Right atrium auricular region (tissue), 2 donors: Measurements from ENCODE around the gene GPR142. TPM values are rescaled to one million over a fixed set of nuclear protein-coding genes. Genes with fewer than 3 reads are reported as not detected.

Experiments
- DNase-seq: peaks from one replicate; pipeline ENCODE4 v3.0.0-alpha.2; 2019; ENCODE audit warnings: low spot score
- H3K27ac ChIP-seq, 2 donors: fragments of 200-600 bp; sonication (generic); 1 replicate in 1 of 2; 2 replicates in 1 of 2; pipeline ENCODE4 v1.5.1; 2016 to 2019
- H3K27me3 ChIP-seq, 2 donors: fragments of 200-600 bp; sonication (generic); one replicate each; pipeline versions ENCODE4 v1.5.1 to v1.6.0; 2017 to 2019
- H3K36me3 ChIP-seq: fragments of 200-600 bp; sonication (generic); one replicate; pipeline ENCODE4 v1.5.1; 2016
- H3K4me1 ChIP-seq, 2 donors: fragments of 200-600 bp; sonication (generic); one replicate each; pipeline versions ENCODE4 v1.5.1 to v1.6.0; 2017 to 2019
- H3K4me3 ChIP-seq, 2 donors: fragments of 200-600 bp; sonication (generic); 1 replicate in 1 of 2; 2 replicates in 1 of 2; pipeline ENCODE4 v1.5.1; 2017 to 2019; ENCODE audit warnings: mild to moderate bottlenecking in 1 of 2, moderate library complexity in 1 of 2
- H3K9me3 ChIP-seq, 2 donors: fragments of 200-600 bp; sonication (generic); one replicate each; pipeline ENCODE4 v1.5.1; 2019
- total RNA-seq, 2 donors: library from RNA; depleted of rRNA; stranded (reverse); fragments of >200 nt; gene quantifications; one replicate each; pipeline ENCODE4 v1.1.0, GENCODE V29; 2016
- TF ChIP-seq, protein P1 (sequence below), 2 donors: fragments of 200-600 bp; sonication (generic); IDR thresholded peaks; one replicate each; pipeline ENCODE4 v1.5.1; 2019; ENCODE audit warnings: antibody characterized with exemption in 2 of 2

Gene GPR142
- total RNA-seq, 2 donors from 2014 or later: not detected

DNA sequence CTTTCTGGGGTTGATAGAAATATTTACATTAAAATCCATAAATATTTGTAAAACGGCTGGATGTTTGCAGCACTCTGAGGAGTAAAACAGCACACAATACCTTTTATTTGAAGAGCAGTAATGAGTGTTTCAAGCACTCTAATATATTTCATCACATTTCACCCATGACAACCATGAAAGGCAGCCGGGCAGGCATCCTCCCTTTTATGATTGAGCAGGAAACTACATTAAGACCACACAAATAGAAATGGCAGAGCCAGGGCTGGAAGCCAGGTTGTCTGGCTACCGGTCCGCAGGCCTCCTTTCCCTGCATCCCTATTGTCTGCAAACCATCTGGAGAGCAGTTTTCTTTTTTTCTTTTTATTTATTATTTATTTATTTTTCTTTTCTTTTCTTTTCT is 41.5 kb downstream of the GPR142 start:
- no peaks in the 10 kb centered on the region for H3K4me1 ChIP-seq
- no peaks in the 10 kb centered on the region for H3K9me3 ChIP-seq
- no peak for DNase-seq
- no peak overlapping the region for H3K4me3 ChIP-seq
- no peak overlapping the region for H3K27ac ChIP-seq
- TF ChIP-seq, protein P1, sequence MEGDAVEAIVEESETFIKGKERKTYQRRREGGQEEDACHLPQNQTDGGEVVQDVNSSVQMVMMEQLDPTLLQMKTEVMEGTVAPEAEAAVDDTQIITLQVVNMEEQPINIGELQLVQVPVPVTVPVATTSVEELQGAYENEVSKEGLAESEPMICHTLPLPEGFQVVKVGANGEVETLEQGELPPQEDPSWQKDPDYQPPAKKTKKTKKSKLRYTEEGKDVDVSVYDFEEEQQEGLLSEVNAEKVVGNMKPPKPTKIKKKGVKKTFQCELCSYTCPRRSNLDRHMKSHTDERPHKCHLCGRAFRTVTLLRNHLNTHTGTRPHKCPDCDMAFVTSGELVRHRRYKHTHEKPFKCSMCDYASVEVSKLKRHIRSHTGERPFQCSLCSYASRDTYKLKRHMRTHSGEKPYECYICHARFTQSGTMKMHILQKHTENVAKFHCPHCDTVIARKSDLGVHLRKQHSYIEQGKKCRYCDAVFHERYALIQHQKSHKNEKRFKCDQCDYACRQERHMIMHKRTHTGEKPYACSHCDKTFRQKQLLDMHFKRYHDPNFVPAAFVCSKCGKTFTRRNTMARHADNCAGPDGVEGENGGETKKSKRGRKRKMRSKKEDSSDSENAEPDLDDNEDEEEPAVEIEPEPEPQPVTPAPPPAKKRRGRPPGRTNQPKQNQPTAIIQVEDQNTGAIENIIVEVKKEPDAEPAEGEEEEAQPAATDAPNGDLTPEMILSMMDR (IDR thresholded peaks at IDR 0.05): no peak
- no peaks in the 10 kb centered on the region for H3K27me3 ChIP-seq
- H3K36me3 ChIP-seq: no peaks in the 10 kb centered on the region

DNA sequence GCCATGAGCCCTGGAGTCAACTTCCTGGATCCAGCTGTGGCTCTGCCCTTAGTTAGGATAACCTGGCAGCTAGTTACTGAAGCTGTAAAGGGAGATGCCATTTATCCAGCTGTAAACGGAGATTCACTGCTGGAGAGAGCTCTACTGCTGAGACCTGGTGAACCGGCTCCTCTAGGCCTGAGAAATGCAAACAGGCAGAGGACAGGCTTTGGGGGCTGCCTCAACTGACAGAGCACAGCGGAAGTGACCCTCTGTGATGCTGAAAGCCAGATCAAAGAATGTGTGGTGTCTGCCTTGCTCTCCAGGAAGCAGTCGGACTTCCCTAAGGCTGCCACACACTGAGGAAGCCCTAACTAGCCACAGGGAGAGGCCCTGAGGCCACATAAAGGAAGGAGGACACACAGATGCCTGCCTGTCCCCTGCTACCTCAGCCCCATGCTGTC is 42.7 kb downstream of the GPR142 start:
- TF ChIP-seq, protein P1 (IDR thresholded peaks at IDR 0.05): no peak
- Histone ChIP-seq H3K27me3 (no peaks in the 10 kb centered on the region), H3K27ac (no peak overlapping the region), H3K4me1 (no peaks in the 10 kb centered on the region), H3K4me3 (no peak overlapping the region), H3K9me3 (no peaks in the 10 kb centered on the region), H3K36me3 (no peaks in the 10 kb centered on the region)
- DNase-seq: no peak

DNA sequence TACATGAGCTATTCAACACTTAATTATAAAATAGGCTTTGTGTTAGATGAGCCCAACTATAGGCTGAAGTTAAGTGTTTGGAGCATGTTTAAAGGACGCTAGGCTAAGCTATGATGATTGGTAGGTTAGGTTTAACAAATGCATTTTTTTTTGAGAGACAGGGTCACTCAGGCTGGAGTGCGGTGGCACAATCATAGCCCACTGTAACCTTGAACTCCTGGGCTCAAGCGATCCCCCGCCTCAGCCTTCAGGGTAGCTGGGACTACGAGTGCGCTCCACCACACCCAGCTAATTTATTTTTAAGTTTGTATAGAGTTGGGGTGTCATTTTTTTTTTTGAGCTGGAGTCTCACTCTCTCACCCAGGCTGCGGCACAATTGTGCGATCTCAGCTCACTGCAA is 45.3 kb downstream of the GPR142 start:
- no peaks in the 10 kb centered on the region for H3K9me3 ChIP-seq
- no peaks in the 10 kb centered on the region for H3K4me1 ChIP-seq
- TF ChIP-seq, protein P1 (IDR thresholded peaks at IDR 0.05): no peak
- H3K36me3 ChIP-seq: no peaks in the 10 kb centered on the region
- H3K27me3 ChIP-seq: no peaks in the 10 kb centered on the region
- no peak overlapping the region for H3K4me3 ChIP-seq
- no peak overlapping the region for H3K27ac ChIP-seq
- no peak for DNase-seq

DNA sequence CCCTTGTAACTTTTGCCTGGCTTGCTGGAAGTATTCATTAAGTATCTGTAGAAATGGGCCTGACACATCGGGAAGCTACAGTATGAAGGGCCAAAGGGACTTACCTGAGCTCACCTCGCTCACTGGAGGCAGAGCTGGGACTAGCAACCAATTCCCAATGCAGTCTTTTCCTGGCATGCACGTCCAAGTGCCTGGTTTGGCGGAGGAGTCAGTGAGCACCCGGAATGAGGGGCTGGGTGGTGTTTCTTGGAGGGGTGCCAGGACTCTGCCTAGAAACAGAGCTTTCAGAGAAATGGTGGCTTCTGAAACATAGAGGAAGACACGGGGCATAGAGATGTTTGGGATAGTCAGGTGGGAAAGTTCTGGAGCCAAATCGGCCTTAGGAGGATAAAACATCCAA is 46.2 kb downstream of the GPR142 start:
- H3K4me3 ChIP-seq: no peak overlapping the region
- TF ChIP-seq, protein P1 (IDR thresholded peaks at IDR 0.05): no peak
- no peak for DNase-seq

DNA sequence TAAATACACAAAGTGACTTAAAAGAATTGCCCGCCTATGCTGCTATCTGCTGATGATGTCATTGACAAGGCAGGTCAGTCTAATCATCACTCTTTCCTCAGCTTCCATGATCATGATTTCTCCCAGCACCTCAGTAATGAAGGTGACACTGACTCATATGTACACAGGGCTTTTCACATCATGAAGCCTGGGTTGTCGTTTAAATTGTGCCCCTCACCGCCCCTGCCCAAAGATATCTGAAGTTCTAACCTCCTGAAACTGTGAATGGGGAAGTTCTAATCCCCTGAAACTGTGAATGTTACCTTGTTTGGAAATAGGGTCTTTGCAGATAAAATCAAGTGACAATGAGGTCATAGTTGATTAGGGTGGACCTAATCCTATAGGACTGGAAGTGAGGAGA is 47.2 kb downstream of the GPR142 start:
- H3K4me1 ChIP-seq: no peaks in the 10 kb centered on the region
- H3K27me3 ChIP-seq: no peaks in the 10 kb centered on the region
- H3K36me3 ChIP-seq: no peaks in the 10 kb centered on the region
- no peaks in the 10 kb centered on the region for H3K9me3 ChIP-seq
- H3K27ac ChIP-seq: no peak overlapping the region
- no peak overlapping the region for H3K4me3 ChIP-seq
- no peak for DNase-seq
- TF ChIP-seq, protein P1 (IDR thresholded peaks at IDR 0.05): no peak

More for the DNA sequence above, 46.2 kb downstream of the GPR142 start:
- Histone ChIP-seq H3K27ac (no peak overlapping the region), H3K36me3 (no peaks in the 10 kb centered on the region), H3K27me3 (no peaks in the 10 kb centered on the region), H3K4me1 (no peaks in the 10 kb centered on the region), H3K9me3 (no peaks in the 10 kb centered on the region)

DNA sequence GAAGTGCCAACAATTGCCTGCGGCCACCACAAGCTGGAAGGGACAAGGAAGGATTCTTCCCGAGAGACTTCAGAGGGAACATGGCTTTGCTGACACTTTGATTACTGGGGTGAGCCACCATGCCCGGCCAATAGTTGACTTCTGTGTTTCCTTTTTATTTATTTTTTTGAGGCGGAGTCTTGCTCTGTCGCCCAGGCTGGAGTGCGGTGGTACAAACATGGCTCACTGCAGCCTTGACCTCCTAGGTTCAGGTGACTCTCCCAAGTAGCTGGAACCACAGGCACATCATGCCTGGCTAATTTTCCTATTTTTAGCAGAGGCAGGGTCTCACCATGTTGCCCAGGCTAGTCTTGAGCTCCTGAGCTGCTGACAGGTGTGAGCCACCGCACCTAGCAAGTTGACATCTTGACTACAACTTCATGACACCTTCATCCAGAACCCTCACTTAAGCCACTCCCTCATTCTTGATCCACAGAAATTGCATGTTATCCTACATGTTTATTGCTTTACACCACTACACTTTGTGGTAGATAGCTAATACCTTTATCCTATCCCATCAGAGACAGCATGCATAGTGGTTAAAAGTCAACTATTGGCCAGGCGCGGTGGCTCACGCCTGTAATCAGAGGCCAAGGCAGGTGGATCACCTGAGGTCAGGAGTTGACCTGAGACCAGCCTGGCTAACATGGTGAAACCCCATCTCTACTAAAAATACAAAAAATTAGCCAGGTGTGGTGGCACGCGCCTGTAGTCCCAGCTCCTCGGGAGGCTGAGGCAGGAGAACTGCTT is 48.5 kb downstream of the GPR142 start:
- Histone ChIP-seq H3K4me1 (no peaks in the 10 kb centered on the region), H3K4me3 (no peak overlapping the region), H3K36me3 (no peaks in the 10 kb centered on the region), H3K9me3 (no peaks in the 10 kb centered on the region), H3K27me3 (no peaks in the 10 kb centered on the region), H3K27ac (no peak overlapping the region)
- TF ChIP-seq, protein P1 (IDR thresholded peaks at IDR 0.05): no peak
- no peak for DNase-seq
